Hematopoietic multipotent progenitor cell treated with erythropoietin and hydrocortisone succinate and interleukin-3 and kit ligand, for 8 days (in vitro differentiated cells): Measurements from ENCODE around the gene HOXA7.

Source experiments
- DNase-seq: peaks from one replicate; pipeline ENCODE4 v3.0.0-alpha.2; 2015

HOXA7 gene

GRCh38 chr7:27156508-27156898, at the start of gene HOXA7:
Gene HOXA7, minus strand, starts transcription at chr7:27156675. Its CDS starts 130 bp downstream, at chr7:27156545.
- DNase-seq: no peak

GRCh38 chr7:27205325-27206280, 49.1 kb upstream of the HOXA7 start:
- DNase-seq: no peak

DNA sequence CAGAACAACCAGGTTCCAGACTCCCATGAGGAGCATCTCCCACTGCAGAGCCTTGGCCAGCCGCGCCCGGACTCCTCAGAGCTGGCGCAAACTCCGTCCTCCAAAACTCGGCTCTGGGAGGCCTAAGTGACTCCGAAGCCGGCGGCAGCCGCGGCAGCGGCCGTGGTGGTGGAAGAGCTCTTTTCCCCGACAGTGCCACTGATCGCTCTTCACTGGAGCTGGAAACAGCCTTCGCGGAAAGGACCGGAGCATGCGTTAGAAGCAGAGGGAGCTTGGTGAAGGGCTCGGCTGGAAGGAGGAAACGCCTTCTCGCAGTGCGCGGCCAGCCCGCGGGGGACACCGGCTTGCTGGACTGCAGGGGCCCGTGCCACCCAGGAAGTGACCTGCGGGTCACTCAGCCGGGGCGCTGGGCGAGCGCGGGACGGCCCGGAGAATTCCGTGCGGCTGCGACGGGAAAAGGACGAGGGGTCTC, 48.4 kb upstream of the HOXA7 start:
- DNase-seq: no peak

- no peak for DNase-seq
Measured at GRCh38 chr7:27203964-27204594, 47.6 kb upstream of the HOXA7 start.

DNA sequence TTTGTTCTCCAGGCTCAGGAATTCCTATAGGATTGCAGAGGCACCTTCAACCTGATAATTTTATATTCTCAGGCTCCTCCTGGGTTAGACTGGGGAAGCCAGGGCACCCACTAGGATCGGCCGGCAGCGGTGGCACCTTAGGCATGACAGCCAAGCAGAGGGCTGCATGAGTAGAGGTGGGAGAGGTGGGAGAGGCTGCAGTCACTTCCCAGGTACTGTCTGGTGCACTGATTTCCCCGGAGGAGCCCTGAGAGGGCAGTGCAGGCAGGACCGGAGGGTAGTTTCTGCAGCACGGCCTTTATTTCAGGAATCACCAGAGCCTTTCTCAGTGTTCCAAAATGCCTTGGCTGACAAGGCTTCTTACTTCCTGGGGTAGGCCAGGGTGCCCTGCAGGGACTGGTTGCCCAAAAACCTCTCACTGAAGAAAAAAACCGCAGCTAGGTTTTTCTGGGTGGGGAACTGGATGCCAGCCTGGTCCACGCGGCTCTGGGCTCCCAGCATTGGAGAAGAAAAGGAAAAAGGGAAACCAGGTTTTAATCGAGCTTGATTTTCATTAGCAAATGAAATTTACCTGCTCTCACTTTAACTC, 47.0 kb upstream of the HOXA7 start:
- no peak for DNase-seq

DNA sequence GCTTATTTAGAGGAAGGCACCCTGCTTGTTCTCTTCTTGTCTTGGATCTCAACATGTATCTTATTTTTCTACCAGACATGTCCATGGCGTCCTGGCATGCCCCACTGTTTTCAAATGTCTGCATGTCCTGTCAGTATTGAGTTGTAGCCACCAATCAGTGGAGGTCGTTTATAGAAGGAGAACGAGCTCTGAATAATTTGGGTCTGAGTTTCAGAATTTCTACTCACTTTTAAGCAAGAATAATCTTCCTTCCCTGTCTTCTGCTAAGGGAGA, 46.3 kb upstream of the HOXA7 start:
- DNase-seq: no peak

DNA sequence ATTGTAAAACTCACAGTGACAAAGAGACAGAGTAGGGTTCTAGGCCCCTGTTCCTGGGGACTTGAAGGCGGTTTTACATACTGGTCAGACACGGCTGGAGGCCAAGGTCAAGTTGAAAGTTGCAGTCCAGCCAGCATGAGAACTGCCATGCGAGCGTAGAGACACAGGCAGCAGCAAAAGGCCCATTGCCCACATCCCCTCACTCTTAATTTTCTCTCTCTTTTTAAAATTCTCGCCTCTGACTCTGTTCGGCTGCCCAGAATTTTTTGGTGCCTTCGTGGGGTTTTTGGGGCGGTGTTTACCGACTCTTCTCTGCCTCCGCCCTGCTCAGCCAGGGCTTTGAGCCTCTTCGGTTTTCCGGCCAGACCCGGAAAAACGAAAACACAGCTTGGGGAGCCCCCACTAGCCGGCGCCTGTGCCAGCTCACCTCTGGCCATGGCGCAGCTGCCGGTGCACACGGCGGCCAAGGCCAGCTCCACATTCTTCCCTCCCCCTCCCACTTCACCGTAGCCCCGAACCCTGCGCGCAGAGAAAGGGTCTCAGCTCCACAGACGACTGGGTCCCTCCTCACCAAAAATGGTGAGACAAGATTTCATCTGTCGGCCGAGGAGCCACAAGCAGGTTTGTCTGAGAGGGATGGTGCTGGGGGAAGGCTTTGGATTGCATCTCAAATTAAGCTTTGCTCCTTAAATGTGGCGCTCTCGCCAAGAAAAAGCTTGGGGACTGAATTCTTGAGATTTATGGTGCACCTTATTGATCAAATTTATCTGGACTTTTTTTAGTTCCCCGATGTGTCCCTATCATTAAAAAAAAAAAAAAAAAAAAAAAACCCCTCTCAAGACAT, 45.8 kb upstream of the HOXA7 start:
- no peak for DNase-seq

- DNase-seq: no peak
Measured at GRCh38 chr7:27201580-27202017, 45.1 kb upstream of the HOXA7 start.

DNA sequence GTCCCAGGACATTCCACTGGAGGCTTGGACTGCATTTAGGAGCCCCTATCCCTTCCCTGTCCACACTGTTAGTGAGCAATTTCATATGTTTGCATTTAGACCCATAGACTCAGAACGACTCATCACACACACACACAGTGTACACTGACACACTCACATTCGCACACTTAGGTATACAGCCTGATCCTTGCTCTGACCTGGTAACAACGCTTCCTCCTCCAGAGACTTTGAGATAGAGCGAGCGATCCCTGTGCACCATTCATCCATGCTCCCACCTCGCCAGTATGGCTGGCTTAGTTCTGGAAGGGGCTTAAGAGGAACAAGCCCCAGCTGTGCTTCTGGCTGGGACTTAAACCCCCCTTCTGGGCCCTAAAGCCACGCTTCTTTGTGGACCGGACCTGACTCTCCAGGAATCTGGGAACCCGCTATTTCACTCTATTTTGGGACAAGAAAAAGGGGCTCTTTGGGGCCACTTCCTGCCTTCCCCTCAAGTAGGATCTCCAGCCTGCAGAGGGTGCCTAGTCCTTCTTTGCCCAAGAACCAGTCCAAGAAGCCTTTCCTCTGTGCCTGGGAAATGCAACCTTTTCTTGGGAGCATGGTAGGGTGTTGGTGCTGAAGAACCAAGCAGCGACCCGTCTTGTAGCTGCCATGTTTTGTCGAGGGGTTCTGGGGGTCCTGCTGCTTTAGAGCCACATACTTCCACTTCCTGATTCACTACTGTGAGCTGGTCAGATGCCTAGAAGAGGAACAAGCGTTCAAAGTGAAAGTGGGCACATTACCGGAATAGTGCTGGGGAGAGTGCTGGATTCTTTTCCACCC, 44.5 kb upstream of the HOXA7 start:
- DNase-seq: no peak

DNA sequence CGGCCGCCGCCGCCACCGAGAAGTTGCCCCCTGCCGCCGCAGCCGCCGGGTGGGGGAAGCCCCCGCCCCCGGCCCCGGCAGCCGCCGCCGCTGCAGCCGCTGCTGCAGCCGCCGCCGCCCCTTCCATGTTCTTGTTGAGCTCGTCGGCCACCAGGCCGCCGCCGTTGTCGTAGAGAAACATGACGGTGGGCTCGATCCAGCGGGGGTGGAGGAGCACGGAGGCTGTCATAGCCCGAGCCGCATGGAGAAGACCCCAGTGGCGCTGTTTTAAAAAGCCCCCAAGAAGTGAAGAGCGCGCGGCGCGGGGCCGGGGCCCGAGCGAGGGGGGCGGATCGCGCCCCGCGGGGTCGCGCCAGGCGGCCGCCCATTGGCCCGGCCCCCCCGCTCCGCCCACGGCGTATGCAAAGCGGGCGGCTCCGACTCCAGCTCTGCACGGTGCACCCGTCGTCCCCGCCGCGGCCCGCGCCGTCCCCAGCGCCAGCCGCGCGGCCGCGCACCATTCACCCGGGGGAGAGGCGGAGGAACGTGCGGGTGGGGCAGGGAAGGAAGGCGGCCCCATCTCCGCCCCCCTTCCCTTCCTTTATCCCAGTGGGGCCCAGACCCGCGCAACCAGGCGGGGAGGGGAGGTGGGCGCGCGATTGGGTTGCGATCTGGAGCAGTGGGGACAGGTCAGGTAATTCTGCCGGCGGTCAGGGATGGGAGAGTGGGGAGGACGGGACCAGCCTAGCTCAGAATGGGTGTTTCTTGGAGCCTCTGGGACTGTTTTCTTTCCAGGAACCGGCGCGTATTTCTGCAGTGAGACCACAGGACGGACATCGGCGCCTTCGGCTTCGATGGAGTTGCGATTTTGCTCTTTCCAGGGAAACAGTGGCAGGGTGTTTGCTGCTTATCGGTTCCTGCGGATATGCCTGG, 43.6 kb upstream of the HOXA7 start, which contains the start of gene HOXA13:
Gene HOXA13, minus strand, starts transcription at position 243 of the 912 bp plus-strand sequence. Its CDS starts 14 bp downstream, at position 229.
- no peak for DNase-seq

- no peak for DNase-seq
Measured at GRCh38 chr7:27198871-27199801, 42.7 kb upstream of the HOXA7 start.

GRCh38 chr7:27198138-27198841, 41.8 kb upstream of the HOXA7 start:
- DNase-seq: no peak

GRCh38 chr7:27197137-27198042, 40.9 kb upstream of the HOXA7 start:
- DNase-seq: peak; percentile 17

- peak; percentile 83 for DNase-seq
Measured at GRCh38 chr7:27196287-27196767, 39.9 kb upstream of the HOXA7 start.

- DNase-seq: no peak
Measured at GRCh38 chr7:27194686-27195379, 38.4 kb upstream of the HOXA7 start.

DNA sequence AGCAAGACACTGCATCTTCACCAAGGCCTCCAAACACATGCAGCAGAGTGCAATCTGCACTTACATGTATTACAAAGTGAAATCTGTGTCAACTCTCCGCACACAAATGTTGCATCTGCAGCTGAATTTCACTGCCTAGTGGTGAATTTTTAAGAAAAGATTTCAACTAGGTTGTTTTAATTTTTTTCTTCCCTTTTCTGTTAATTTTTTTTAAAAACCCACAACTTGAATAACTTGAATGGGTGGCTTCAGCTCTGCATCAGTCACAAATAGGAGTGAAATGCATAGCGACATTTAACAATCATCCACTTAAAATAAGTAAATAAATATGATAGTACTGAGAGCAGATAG, 37.5 kb upstream of the HOXA7 start:
- DNase-seq: no peak
